Endothelial cell of umbilical vein (primary cell): ENCODE results near the gene MAPKAP1. TPM values are rescaled to one million over a fixed set of nuclear protein-coding genes. Genes with fewer than 3 reads are reported as not detected.

Experiments
- BruUV-seq: library from RNA; stranded (reverse); fragments of 400-500 nt; replicated peaks from 2 replicates; lab custom pipeline; 2021; lab: Mats Ljungman, UMichigan
- CTCF ChIA-PET: fragments of 300-600, 350-600 bp; sonication (Branson Sonifier 250); formaldehyde crosslinking; loops from one replicate; lab custom pipeline; 2021; ENCODE audit warnings: antibody characterized with exemption, inconsistent platforms; lab: Charles Lee
- POLR2A ChIA-PET: fragments of 300-600, 350-600 bp; sonication (Branson Sonifier 250); formaldehyde crosslinking; loops from one replicate; lab custom pipeline; 2021; ENCODE audit warnings: antibody characterized with exemption, inconsistent platforms; lab: Charles Lee
- DNase-seq: peaks from one replicate; pipeline ENCODE4 v3.0.0-alpha.2; 2011; ENCODE audit warnings: low read depth, low spot score
- FAIRE-seq: peaks from 2 replicates; lab custom pipeline; 2011; peaks lifted over from hg19 to GRCh38; lab: Jason Lieb, UNC
- H2AFZ ChIP-seq: 2 replicates; pipeline ENCODE4 v1.6.0; 2012; ENCODE audit warnings: low read depth, low read length, control low read depth, inconsistent platforms
- H3K27ac ChIP-seq: 2 replicates; pipeline ENCODE4 v1.5.1; 2011; ENCODE audit warnings: low read depth, mild to moderate bottlenecking, control low read depth, low read length, moderate library complexity; ENCODE audit not compliant: insufficient read depth
- H3K27me3 ChIP-seq, 2 experiments: 2 replicates each; pipeline versions ENCODE4 v1.6.0 to v1.6.1; 2011; ENCODE audit warnings: low read length in 2 of 2, mixed read lengths in 1 of 2; ENCODE audit not compliant: control insufficient read depth in 2 of 2, insufficient read depth in 2 of 2
- H3K36me3 ChIP-seq, 2 experiments: 2 replicates in 1 of 2; 3 replicates in 1 of 2; pipeline ENCODE4 v1.5.1; 2011; ENCODE audit warnings: low read length in 2 of 2, mild to moderate bottlenecking in 1 of 2, moderate library complexity in 1 of 2; ENCODE audit not compliant: control insufficient read depth in 2 of 2, insufficient read depth in 2 of 2; ENCODE audit errors: extremely low read depth in 1 of 2
- H3K4me1 ChIP-seq: 3 replicates; pipeline ENCODE4 v1.5.1; 2011; ENCODE audit warnings: mild to moderate bottlenecking, low read length; ENCODE audit not compliant: control insufficient read depth, insufficient read depth; ENCODE audit errors: extremely low read depth
- H3K4me2 ChIP-seq: 2 replicates; pipeline ENCODE4 v1.6.1; 2011; ENCODE audit warnings: low read length, control low read depth, mixed read lengths; ENCODE audit not compliant: insufficient read depth
- H3K4me3 ChIP-seq, 3 experiments: fragments of 200-600 bp in 1 of 3; sonication (generic), shearing (Covaris generic) in 1 of 3; replicated peaks in 1 of 3; 2 replicates each; pipeline ENCODE4 v1.5.1; 2011 to 2016; ENCODE audit warnings: control low read depth in 3 of 3, low read length in 3 of 3, mild to moderate bottlenecking in 2 of 3, inconsistent platforms in 1 of 3, low read depth in 1 of 3, moderate library complexity in 1 of 3; ENCODE audit not compliant: insufficient read depth in 1 of 3
- H3K79me2 ChIP-seq: 2 replicates; pipeline ENCODE4 v1.6.0; 2012; ENCODE audit warnings: low read length, inconsistent platforms; ENCODE audit not compliant: control insufficient read depth, insufficient read depth
- H3K9ac ChIP-seq: replicated peaks from 2 replicates; pipeline ENCODE3; 2011; ENCODE audit warnings: low read length, control low read depth; ENCODE audit not compliant: insufficient read depth; ENCODE audit errors: extremely low read depth
- H3K9me1 ChIP-seq: replicated peaks from 3 replicates; pipeline ENCODE4 v1.6.0; 2011; ENCODE audit warnings: mild to moderate bottlenecking, low read length; ENCODE audit not compliant: control insufficient read depth, insufficient read depth; ENCODE audit errors: extremely low read depth
- H3K9me3 ChIP-seq: replicated peaks from 2 replicates; pipeline ENCODE4 v1.5.1; 2012; ENCODE audit warnings: low read length, inconsistent platforms; ENCODE audit not compliant: control insufficient read depth, insufficient read depth
- H4K20me1 ChIP-seq: replicated peaks from 2 replicates; pipeline ENCODE3; 2011; ENCODE audit warnings: mild to moderate bottlenecking, low read length; ENCODE audit not compliant: control insufficient read depth, insufficient read depth; ENCODE audit errors: extremely low read depth
- GATA2 ChIP-seq: IDR thresholded peaks from 2 replicates; pipeline ENCODE4 v1.7.0; 2011; ENCODE audit warnings: low read depth, mild to moderate bottlenecking, moderate library complexity, mixed read lengths, low read length; ENCODE audit not compliant: insufficient read length, insufficient read depth
- JUN ChIP-seq: IDR thresholded peaks from 2 replicates; pipeline ENCODE4 v1.6.1; 2011; ENCODE audit warnings: borderline replicate concordance, low read depth; ENCODE audit not compliant: insufficient read length, insufficient read depth
- MAX ChIP-seq: IDR thresholded peaks from 2 replicates; pipeline ENCODE4 v1.6.1; 2011; ENCODE audit not compliant: insufficient read depth, insufficient read length
- MYC ChIP-seq: IDR thresholded peaks from one replicate; pipeline ENCODE4 v1.6.1; 2011; ENCODE audit warnings: mild to moderate bottlenecking, low read depth, low read length
- POLR2AphosphoS5 ChIP-seq: IDR thresholded peaks from 2 replicates; pipeline ENCODE4 v1.6.1; 2012; ENCODE audit warnings: low read depth, mild to moderate bottlenecking, control low read depth, low read length, moderate library complexity; ENCODE audit not compliant: insufficient read depth
- dilution Hi-C: fragments of 300-500 bp; cut with MboI; formaldehyde crosslinking; loops from one replicate; pipeline ENCODE4 v1.15.0; 2019; ENCODE audit warnings: low sequenced_read_pairs; ENCODE audit not compliant: extremely low pct_ligation_motif_present
- intact Hi-C: fragments of 100-400 bp; cut with micrococcal nuclease; formaldehyde crosslinking; loops from one replicate; pipeline ENCODE4 v1.10.0; 2022
- polyA plus RNA-seq, 4 experiments: library from polyadenylated mRNA; depleted of rRNA in 3 of 4; stranded (reverse) in 3 of 4; unstranded in 1 of 4; fragments of >200 nt; gene quantifications; 2 replicates each; pipeline versions ENCODE4 v1.2.1 to v1.2.3, GENCODE V29; 2011 to 2012; ENCODE audit warnings: missing spikeins in 1 of 4
- total RNA-seq: library from RNA; stranded (reverse); gene quantifications from 2 replicates; pipeline ENCODE4 v1.2.3, GENCODE V29; 2021
- TF ChIP-seq, protein P1 (sequence below), 2 donors: IDR thresholded peaks; 1 replicate in 1 of 2; 2 replicates in 1 of 2; pipeline ENCODE4 v1.5.1; 2011; ENCODE audit warnings: low read length in 2 of 2, mild to moderate bottlenecking in 2 of 2, moderate library complexity in 2 of 2, control low read depth in 1 of 2, inconsistent platforms in 1 of 2, low read depth in 1 of 2; ENCODE audit not compliant: insufficient read depth in 1 of 2; ENCODE audit errors: extremely low read depth in 1 of 2

The MAPKAP1 gene
- total and polyA plus RNA-seq, 2 donors (not counting 3 experiments of a cell fraction or from before 2014, with no cell fraction given) = 61.9 to 99.1 TPM

- peak; percentile 36 for DNase-seq
- BruUV-seq = no TSS peak
- H3K9me3 ChIP-seq = no peaks in the 10 kb centered on the region
- CTCF ChIA-PET = interaction anchor here (0.9 to 1.7 kb wide), 5 partner anchors 10 to 91 kb away, joined by 3 to 5 read pairs (median 4); no protein-coding TSS in a partner anchor
- POLR2A ChIA-PET = interaction anchor here (0.7 to 1.3 kb wide), 2 partner anchors 25 to 99 kb away, joined by 4 read pairs; no protein-coding TSS in a partner anchor
- intact Hi-C loops (no loop called here), dilution Hi-C loops (no loop called here)
- TF ChIP-seq, protein P1, sequence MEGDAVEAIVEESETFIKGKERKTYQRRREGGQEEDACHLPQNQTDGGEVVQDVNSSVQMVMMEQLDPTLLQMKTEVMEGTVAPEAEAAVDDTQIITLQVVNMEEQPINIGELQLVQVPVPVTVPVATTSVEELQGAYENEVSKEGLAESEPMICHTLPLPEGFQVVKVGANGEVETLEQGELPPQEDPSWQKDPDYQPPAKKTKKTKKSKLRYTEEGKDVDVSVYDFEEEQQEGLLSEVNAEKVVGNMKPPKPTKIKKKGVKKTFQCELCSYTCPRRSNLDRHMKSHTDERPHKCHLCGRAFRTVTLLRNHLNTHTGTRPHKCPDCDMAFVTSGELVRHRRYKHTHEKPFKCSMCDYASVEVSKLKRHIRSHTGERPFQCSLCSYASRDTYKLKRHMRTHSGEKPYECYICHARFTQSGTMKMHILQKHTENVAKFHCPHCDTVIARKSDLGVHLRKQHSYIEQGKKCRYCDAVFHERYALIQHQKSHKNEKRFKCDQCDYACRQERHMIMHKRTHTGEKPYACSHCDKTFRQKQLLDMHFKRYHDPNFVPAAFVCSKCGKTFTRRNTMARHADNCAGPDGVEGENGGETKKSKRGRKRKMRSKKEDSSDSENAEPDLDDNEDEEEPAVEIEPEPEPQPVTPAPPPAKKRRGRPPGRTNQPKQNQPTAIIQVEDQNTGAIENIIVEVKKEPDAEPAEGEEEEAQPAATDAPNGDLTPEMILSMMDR (IDR thresholded peaks at IDR 0.05; ENCODE audit: extremely low read depth in 1 of 2, insufficient read depth in 1 of 2, low read depth in 1 of 2, low read length in 2 of 2) = no peak
- no peak for TF ChIP-seq MAX
- no peak for TF ChIP-seq POLR2AphosphoS5
- no peak for TF ChIP-seq JUN
- no peak for TF ChIP-seq GATA2
- TF ChIP-seq MYC = no peak
- no peak overlapping the region for H2AFZ ChIP-seq
- H3K79me2 ChIP-seq = peaks cover 39% of the 10 kb centered on the region
- no peaks in the 10 kb centered on the region for H4K20me1 ChIP-seq
- H3K27me3 ChIP-seq = no peaks in the 10 kb centered on the region
- no peak overlapping the region for H3K4me3 ChIP-seq
- FAIRE-seq = no peak
- peaks cover 52% of the 10 kb centered on the region for H3K4me1 ChIP-seq
- peak overlapping the region; percentile 91 for H3K9ac ChIP-seq
- peak overlapping the region; percentile 99 for H3K27ac ChIP-seq
- no peaks in the 10 kb centered on the region for H3K36me3 ChIP-seq
- no peaks in the 10 kb centered on the region for H3K9me1 ChIP-seq
- H3K4me2 ChIP-seq = peak overlapping the region; percentile 80
These were observed 56.7 kb downstream of the MAPKAP1 start for GRCh38 chr9:125650271-125650737.
